GM18861 (cell line): ENCODE results near the gene SLC16A3.
"Not testable (repeated sequence)": the region's sequence is repeated elsewhere in the genome, so short reads cannot be mapped to it uniquely, and the experiment has no call there.

ENCODE experiments used
- ATAC-seq: cut with Tn5 transposase; IDR thresholded peaks from one replicate; pipeline ENCODE4 v1.9.1; 2021; ENCODE audit not compliant: unreplicated experiment

Gene SLC16A3

GRCh38 chr17:82259972-82260961 lies 31.4 kb downstream of the SLC16A3 start:
- not testable (repeated sequence) for ATAC-seq

- ATAC-seq: no peak
These were observed 33.5 kb downstream of the SLC16A3 start for GRCh38 chr17:82262344-82262743.

GRCh38 chr17:82263641-82264040 lies 34.8 kb downstream of the SLC16A3 start:
- no peak for ATAC-seq

- no peak for ATAC-seq
These were observed 37.3 kb downstream of the SLC16A3 start for GRCh38 chr17:82266142-82266541.

- ATAC-seq: no peak
These were observed 38.9 kb downstream of the SLC16A3 start for GRCh38 chr17:82267575-82268379.

- ATAC-seq: no peak
These were observed 40.5 kb downstream of the SLC16A3 start for GRCh38 chr17:82269138-82269881.

- no peak for ATAC-seq
These were observed 41.1 kb downstream of the SLC16A3 start for GRCh38 chr17:82269882-82270500.

GRCh38 chr17:82270651-82271050 lies 41.8 kb downstream of the SLC16A3 start:
- no peak for ATAC-seq

- ATAC-seq: no peak
These were observed 42.6 kb downstream of the SLC16A3 start for GRCh38 chr17:82271401-82271800.

GRCh38 chr17:82272495-82273326 lies 43.9 kb downstream of the SLC16A3 start:
- ATAC-seq: no peak

- no peak for ATAC-seq
These were observed 44.7 kb downstream of the SLC16A3 start, which contains the start of gene CSNK1D for GRCh38 chr17:82273327-82274133. Gene CSNK1D, minus strand, starts transcription at chr17:82273700. Its CDS starts 319 bp downstream, at chr17:82273381.

GRCh38 chr17:82274134-82275020 lies 45.5 kb downstream of the SLC16A3 start:
- no peak for ATAC-seq

GRCh38 chr17:82275326-82275725 lies 46.5 kb downstream of the SLC16A3 start:
- ATAC-seq: no peak

- ATAC-seq: no peak
These were observed 48.1 kb downstream of the SLC16A3 start for GRCh38 chr17:82276938-82277337.

- no peak for ATAC-seq
These were observed 49.0 kb downstream of the SLC16A3 start for GRCh38 chr17:82277851-82278250.

- no peak for ATAC-seq
These were observed 49.5 kb downstream of the SLC16A3 start for GRCh38 chr17:82278308-82278707.

- no peak for ATAC-seq
These were observed 50.0 kb downstream of the SLC16A3 start for GRCh38 chr17:82278786-82279391.
